SK-N-MC (cell line): Measurements from ENCODE around the gene MTA1.

Source experiments
- EZH2 ChIP-seq: fragments of 200-600 bp; sonication (generic); IDR thresholded peaks from one replicate; pipeline ENCODE4 v1.6.1; 2017; ENCODE audit warnings: antibody characterized with exemption
- FOXP2 ChIP-seq: optimal IDR thresholded peaks from 2 replicates; pipeline ENCODE3; 2011; ENCODE audit warnings: mild to moderate bottlenecking, moderate library complexity; ENCODE audit not compliant: insufficient read depth; ENCODE audit errors: extremely low read length, control extremely low read depth
- POLR2AphosphoS5 ChIP-seq: IDR thresholded peaks from 2 replicates; pipeline ENCODE4 v1.6.1; 2012; ENCODE audit warnings: mild to moderate bottlenecking, low read depth, low read length, borderline replicate concordance

DNA sequence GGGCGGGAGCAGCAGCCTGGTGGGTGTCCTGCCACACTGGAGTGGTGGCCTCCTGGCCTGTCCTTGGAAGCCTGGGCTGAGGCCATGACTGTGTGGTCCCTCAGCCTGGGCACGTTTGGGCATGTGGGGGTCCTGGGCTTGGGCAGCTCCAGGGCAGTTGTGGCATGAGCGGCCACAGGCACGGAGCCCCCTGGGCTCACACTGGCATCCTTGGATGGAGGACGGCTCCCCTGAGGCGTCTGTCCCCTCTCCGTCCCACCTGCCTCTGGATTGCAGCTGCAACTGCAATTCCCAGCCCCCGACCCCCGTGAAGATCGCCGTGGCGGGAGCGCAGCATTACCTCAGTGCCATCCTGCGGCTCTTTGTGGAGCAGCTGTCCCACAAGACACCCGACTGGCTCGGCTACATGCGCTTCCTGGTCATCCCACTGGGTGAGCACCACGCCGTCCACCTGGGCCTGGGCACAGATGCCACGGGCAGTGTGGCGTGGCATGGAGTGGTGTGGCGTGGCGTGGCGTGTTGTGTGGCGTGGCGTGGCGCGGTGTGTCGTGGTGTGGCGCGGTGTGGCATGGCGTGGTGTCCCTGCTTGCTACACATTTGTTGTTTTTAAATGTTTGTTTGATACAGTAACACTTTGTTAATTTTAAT lies 36.4 kb upstream of the MTA1 start:
- TF ChIP-seq POLR2AphosphoS5 (no peak), EZH2 (no peak), FOXP2 (no peak)
